OCI-LY3 (cell line): ENCODE data around the gene NPIPA1.
"Not testable (repeated sequence)": the region's sequence is repeated elsewhere in the genome, so short reads cannot be mapped to it uniquely, and the experiment has no call there.

Experiments used
- CTCF ChIP-seq: fragments of 200-600, 300-600 bp; sonication (generic); IDR thresholded peaks from 2 replicates; pipeline ENCODE4 v1.5.1; 2014; ENCODE audit warnings: antibody characterized with exemption, low read length, low read depth
- EZH2phosphoT487 ChIP-seq: fragments of 200-600 bp; shearing (Covaris generic); IDR thresholded peaks from 2 replicates; pipeline ENCODE4 v1.6.1; 2018; ENCODE audit warnings: antibody characterized with exemption, mixed run types, low read depth

- not testable (repeated sequence) for TF ChIP-seq CTCF, EZH2phosphoT487
Measured at GRCh38 chr16:14937143-14937542, at the start of gene NPIPA1.
